Thyroid gland (tissue), 4 donors: ENCODE data around the gene TMEM258. TPM values are rescaled to one million over a fixed set of nuclear protein-coding genes. Genes with fewer than 3 reads are reported as not detected.

Experiments
- DNase-seq, 2 donors: peaks; one replicate each; pipeline ENCODE4 v3.0.0-alpha.2; 2019
- H3K27ac ChIP-seq, 3 donors: fragments of 200-600 bp; sonication (generic); 1 replicate in 2 of 3; 2 replicates in 1 of 3; pipeline ENCODE4 v1.5.1; 2016 to 2019; ENCODE audit warnings: mild to moderate bottlenecking in 1 of 3, moderate library complexity in 1 of 3
- H3K27me3 ChIP-seq: fragments of 200-600 bp; sonication (generic); one replicate; pipeline ENCODE4 v1.5.1; 2019
- H3K36me3 ChIP-seq, 2 donors: fragments of 200-600 bp; sonication (generic); one replicate each; pipeline ENCODE4 v1.5.1; 2016 to 2019
- H3K4me1 ChIP-seq, 2 donors: fragments of 200-600 bp; sonication (generic); one replicate each; pipeline ENCODE4 v1.5.1; 2017 to 2019
- H3K4me3 ChIP-seq, 3 donors: fragments of 200-600 bp; sonication (generic); replicated peaks in 1 of 3; 1 replicate in 2 of 3; 2 replicates in 1 of 3; pipeline ENCODE4 v1.5.1; 2016; ENCODE audit warnings: mild to moderate bottlenecking in 1 of 3
- H3K9me3 ChIP-seq: fragments of 200-600 bp; sonication (generic); one replicate; pipeline ENCODE4 v1.5.1; 2017
- POLR2A ChIP-seq, 2 donors: fragments of 450-650 bp; IDR thresholded peaks; one replicate each; pipeline ENCODE4 v1.6.1; 2017; ENCODE audit warnings: antibody characterized with exemption in 2 of 2, mild to moderate bottlenecking in 2 of 2, moderate library complexity in 1 of 2
- WGBS, 2 donors: methylation state at CpG; one replicate each; pipeline ENCODE4 v1.1.5; 2017; 5-methylcytosine and 5-hydroxymethylcytosine counted together
- intact Hi-C: fragments of 100-400 bp; cut with DNase I; formaldehyde crosslinking; loops from one replicate; pipeline ENCODE4 v1.15.1; 2023
- microRNA counts, 2 donors: library from miRNA; unstranded; fragments of <30 nt; microRNA quantifications; one replicate each; lab custom pipeline; 2016 to 2017
- total RNA-seq, 4 donors: library from RNA; depleted of rRNA; stranded (reverse); fragments of >200 nt; gene quantifications; one replicate each; pipeline ENCODE4 v1.2.3, GENCODE V29; 2016
- TF ChIP-seq, protein P1 (sequence below), 6 experiments: fragments of 200-600 bp in 3 of 6; fragments of 450-650 bp in 3 of 6; sonication (generic) in 3 of 6; IDR thresholded peaks; one replicate each; pipeline ENCODE4 v1.5.1; 2016 to 2019; ENCODE audit warnings: antibody characterized with exemption in 6 of 6, mild to moderate bottlenecking in 2 of 6, inconsistent platforms in 1 of 6, moderate library complexity in 1 of 6

Gene TMEM258
- total RNA-seq, 4 donors from 2014 or later: 28.0 to 57.9 (median 48.1) TPM

DNA sequence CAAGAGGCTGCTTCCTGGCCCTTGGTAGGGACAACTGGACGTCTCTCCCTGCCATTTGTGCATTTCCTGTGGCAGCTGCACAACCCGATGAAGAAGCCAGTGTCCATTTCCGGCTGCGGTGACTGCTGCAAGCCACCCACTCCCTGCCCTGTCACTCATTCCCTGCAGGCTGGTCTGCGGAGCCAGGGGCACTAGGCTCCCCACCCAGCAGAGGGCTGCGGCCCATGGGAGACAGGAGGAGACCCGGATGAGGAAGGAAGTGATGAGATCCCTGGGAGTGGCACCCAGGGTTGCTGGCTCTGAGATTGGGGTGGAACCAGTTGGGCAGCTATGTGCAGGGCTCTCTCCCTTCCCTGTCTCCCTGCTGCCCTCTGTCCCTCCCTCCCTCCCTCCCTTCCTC, 50.0 kb downstream of the TMEM258 start:
- intact Hi-C loops: no loop called here
- no peak for DNase-seq
- H3K9me3 ChIP-seq: no peaks in the 10 kb centered on the region
- H3K4me1 ChIP-seq: no peaks in the 10 kb centered on the region
- no peak overlapping the region for H3K27ac ChIP-seq
- no peaks in the 10 kb centered on the region for H3K27me3 ChIP-seq
- no peaks in the 10 kb centered on the region for H3K36me3 ChIP-seq
- H3K4me3 ChIP-seq: no peak overlapping the region
- TF ChIP-seq, protein P1, sequence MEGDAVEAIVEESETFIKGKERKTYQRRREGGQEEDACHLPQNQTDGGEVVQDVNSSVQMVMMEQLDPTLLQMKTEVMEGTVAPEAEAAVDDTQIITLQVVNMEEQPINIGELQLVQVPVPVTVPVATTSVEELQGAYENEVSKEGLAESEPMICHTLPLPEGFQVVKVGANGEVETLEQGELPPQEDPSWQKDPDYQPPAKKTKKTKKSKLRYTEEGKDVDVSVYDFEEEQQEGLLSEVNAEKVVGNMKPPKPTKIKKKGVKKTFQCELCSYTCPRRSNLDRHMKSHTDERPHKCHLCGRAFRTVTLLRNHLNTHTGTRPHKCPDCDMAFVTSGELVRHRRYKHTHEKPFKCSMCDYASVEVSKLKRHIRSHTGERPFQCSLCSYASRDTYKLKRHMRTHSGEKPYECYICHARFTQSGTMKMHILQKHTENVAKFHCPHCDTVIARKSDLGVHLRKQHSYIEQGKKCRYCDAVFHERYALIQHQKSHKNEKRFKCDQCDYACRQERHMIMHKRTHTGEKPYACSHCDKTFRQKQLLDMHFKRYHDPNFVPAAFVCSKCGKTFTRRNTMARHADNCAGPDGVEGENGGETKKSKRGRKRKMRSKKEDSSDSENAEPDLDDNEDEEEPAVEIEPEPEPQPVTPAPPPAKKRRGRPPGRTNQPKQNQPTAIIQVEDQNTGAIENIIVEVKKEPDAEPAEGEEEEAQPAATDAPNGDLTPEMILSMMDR (IDR thresholded peaks at IDR 0.05): no peak
- TF ChIP-seq POLR2A (IDR thresholded peaks at IDR 0.05): no peak
- WGBS, 2 donors: 61 to 83% methylated on average over 5 to 7 of the region's 7 CpGs

DNA sequence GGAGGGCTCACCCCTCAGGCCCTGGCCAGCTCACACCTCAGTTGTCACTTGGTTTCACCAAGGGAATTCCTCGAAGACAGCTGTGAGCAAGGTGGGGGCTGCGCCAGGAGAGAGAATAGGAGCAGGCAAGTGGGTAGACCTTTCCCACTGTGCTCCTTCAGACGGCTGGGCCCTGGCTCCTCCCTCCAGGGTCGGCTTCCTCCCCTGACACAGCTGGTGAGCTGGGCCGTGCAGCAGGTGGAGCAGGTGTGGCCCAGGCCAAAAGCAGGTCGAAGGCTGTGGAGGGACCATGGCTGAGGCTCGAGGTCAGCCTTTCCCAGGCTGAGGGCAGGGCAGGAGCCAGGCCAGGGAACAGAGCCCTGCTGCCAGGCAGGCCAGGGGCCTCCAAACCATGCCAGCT, 52.4 kb downstream of the TMEM258 start:
- Histone ChIP-seq H3K9me3 (no peaks in the 10 kb centered on the region), H3K4me3 (no peak overlapping the region), H3K27me3 (no peaks in the 10 kb centered on the region), H3K4me1 (no peaks in the 10 kb centered on the region), H3K27ac (no peak overlapping the region), H3K36me3 (no peaks in the 10 kb centered on the region)
- no peak for TF ChIP-seq POLR2A (IDR thresholded peaks at IDR 0.05)
- TF ChIP-seq, protein P1 (IDR thresholded peaks at IDR 0.05): no peak
- DNase-seq: no peak
- 75 to 78% methylated on average over 6 to 7 of the region's 7 CpGs for WGBS, 2 donors
- intact Hi-C loops: no loop called here

DNA sequence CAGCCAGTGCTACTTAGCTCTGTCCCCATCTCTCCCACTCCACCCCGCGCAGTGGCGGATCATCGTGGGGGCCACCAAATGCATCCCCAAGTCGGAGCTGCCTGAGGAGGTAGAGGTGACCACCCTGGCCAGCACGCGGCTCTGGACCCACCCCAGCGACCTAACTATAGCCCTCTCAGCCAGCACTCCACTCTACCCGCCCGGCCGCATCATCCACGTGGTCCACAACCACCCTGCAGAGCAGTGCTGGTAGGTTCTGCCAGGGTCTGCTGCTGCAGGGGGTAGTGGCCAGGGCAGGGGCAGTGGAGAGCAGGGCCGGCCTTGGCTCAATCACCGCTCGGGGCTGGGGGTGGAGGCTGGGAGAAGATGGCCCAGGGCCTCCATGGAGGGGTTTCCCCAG, 53.0 kb downstream of the TMEM258 start:
- H3K27me3 ChIP-seq: no peaks in the 10 kb centered on the region
- no peaks in the 10 kb centered on the region for H3K4me1 ChIP-seq
- WGBS, 2 donors: 89 to 90% methylated on average over 8 to 15 of the region's 15 CpGs
- intact Hi-C loops: no loop called here
- no peak for DNase-seq
- H3K36me3 ChIP-seq: no peaks in the 10 kb centered on the region
- no peaks in the 10 kb centered on the region for H3K9me3 ChIP-seq
- H3K27ac ChIP-seq: no peak overlapping the region
- TF ChIP-seq, protein P1 (IDR thresholded peaks at IDR 0.05): no peak
- TF ChIP-seq POLR2A (IDR thresholded peaks at IDR 0.05): no peak
- H3K4me3 ChIP-seq: no peak overlapping the region

MicroRNAs encoded within 50 kb of the gene (microRNA counts, 767-probe panel; counts per million panel counts)
- microRNA hsa-miR-1908 (lab: Ali Mortazavi, UCI) (0 counts per million in 2 donors), microRNA hsa-miR-611 (lab: Ali Mortazavi, UCI) (0 counts per million in 2 donors)

Other genes with a start within 250 kb of the TMEM258 start
- 10 to 100 TPM in 2 of 4 donors, 1 to 10 TPM in 2; 5.2 to 12.6 (median 8.8) TPM for gene SYT7, start 211.5 kb downstream of the TMEM258 start, total RNA-seq
- 1 to 10 TPM; 1.7 to 2.8 (median 1.9) TPM for gene DAGLA, start 112.2 kb downstream of the TMEM258 start, total RNA-seq
- gene MYRF, start 40.0 kb downstream of the TMEM258 start, total RNA-seq: under 1 TPM in 3 of 4 donors, not detected in 1; 0.11 to 0.83 (median 0.27) TPM
- gene FEN1, start 312 bp upstream of the TMEM258 start, total RNA-seq: 1 to 10 TPM; 4.1 to 6.3 (median 5.2) TPM
- gene FADS1, start 24.4 kb upstream of the TMEM258 start, total RNA-seq: 10 to 100 TPM in 3 of 4 donors, 1 to 10 TPM in 1; 6.8 to 17.3 (median 13.9) TPM
- gene FADS2, start 35.7 kb upstream of the TMEM258 start, total RNA-seq: 1 to 10 TPM; 2.8 to 9.3 (median 7.0) TPM
- 10 to 100 TPM; 25.2 to 37.6 (median 31.2) TPM for gene FADS3, start 98.9 kb upstream of the TMEM258 start, total RNA-seq
- 10 to 100 TPM in 3 of 4 donors, 1 to 10 TPM in 1; 6.5 to 27.7 (median 15.2) TPM for gene RAB3IL1, start 125.0 kb upstream of the TMEM258 start, total RNA-seq
- gene BEST1, start 157.8 kb upstream of the TMEM258 start, total RNA-seq: 1 to 10 TPM in 3 of 4 donors, under 1 TPM in 1; 0.67 to 3.3 (median 1.9) TPM
- gene FTH1, start 175.0 kb upstream of the TMEM258 start, total RNA-seq: 1,000 to 10,000 TPM; 2,377 to 4,120 (median 2,918) TPM